ENCODE data around the gene CABP4.

Gene CABP4

GRCh38 chr11:67455054-67455453, at the start of gene CABP4:
CABP4 (plus strand) TSS chr11:67455354; CDS start chr11:67455424, 70 bp downstream.
- H3K4me3 ChIP-seq (ENCODE audit: low read depth, low read length): no peak within 1 kb of the TSS
- DNase-seq (ENCODE audit: low read depth): no peak
- TF ChIP-seq CTCF (IDR thresholded peaks at IDR 0.05; ENCODE audit: low read depth, low read length, missing control alignments): no peak
- in situ Hi-C loops (cut with HindIII; ENCODE audit: low sequenced_read_pairs): no loop called here

GRCh38 chr11:67405688-67406339, 49.3 kb upstream of the CABP4 start:
- no peak for TF ChIP-seq CTCF (IDR thresholded peaks at IDR 0.05; ENCODE audit: low read depth, low read length, missing control alignments)
- DNase-seq (ENCODE audit: low read depth): no peak
- H3K4me3 ChIP-seq (ENCODE audit: low read depth, low read length): no peak overlapping the region
- in situ Hi-C loops (cut with HindIII; ENCODE audit: low sequenced_read_pairs): no loop called here

GRCh38 chr11:67406420-67406968, 48.7 kb upstream of the CABP4 start:
- no peak overlapping the region for H3K4me3 ChIP-seq (ENCODE audit: low read depth, low read length)
- no peak for DNase-seq (ENCODE audit: low read depth)
- in situ Hi-C loops (cut with HindIII; ENCODE audit: low sequenced_read_pairs): no loop called here
- no peak for TF ChIP-seq CTCF (IDR thresholded peaks at IDR 0.05; ENCODE audit: low read depth, low read length, missing control alignments)

GRCh38 chr11:67406969-67407687, 48.0 kb upstream of the CABP4 start:
- in situ Hi-C loops (cut with HindIII; ENCODE audit: low sequenced_read_pairs): no loop called here
- no peak for TF ChIP-seq CTCF (IDR thresholded peaks at IDR 0.05; ENCODE audit: low read depth, low read length, missing control alignments)
- DNase-seq (ENCODE audit: low read depth): no peak
- no peak overlapping the region for H3K4me3 ChIP-seq (ENCODE audit: low read depth, low read length)

- no peak overlapping the region for H3K4me3 ChIP-seq (ENCODE audit: low read depth, low read length)
- no peak for TF ChIP-seq CTCF (IDR thresholded peaks at IDR 0.05; ENCODE audit: low read depth, low read length, missing control alignments)
- in situ Hi-C loops (cut with HindIII; ENCODE audit: low sequenced_read_pairs): no loop called here
- no peak for DNase-seq (ENCODE audit: low read depth)
Measured at GRCh38 chr11:67407688-67408163, 47.4 kb upstream of the CABP4 start.

- DNase-seq (ENCODE audit: low read depth): no peak
- TF ChIP-seq CTCF (IDR thresholded peaks at IDR 0.05; ENCODE audit: low read depth, low read length, missing control alignments): no peak
- H3K4me3 ChIP-seq (ENCODE audit: low read depth, low read length): no peak overlapping the region
- in situ Hi-C loops (cut with HindIII; ENCODE audit: low sequenced_read_pairs): no loop called here
Measured at GRCh38 chr11:67408437-67409200, 46.5 kb upstream of the CABP4 start.

All from astrocyte of the cerebellum (primary cell).